H1 (cell line): Measurements from ENCODE around the gene TDRD9. TPM values are rescaled to one million over a fixed set of nuclear protein-coding genes. Genes with fewer than 3 reads are reported as not detected.
A peak's percentile ranks its signal among the peaks of the same experiment; 100 is the strongest.

Experiments
- CTCF ChIP-seq, 3 experiments: IDR thresholded peaks; 1 replicate in 2 of 3; 2 replicates in 1 of 3; pipeline versions ENCODE4 v1.5.1 to v1.6.1; 2011; ENCODE audit warnings: low read length in 3 of 3, mild to moderate bottlenecking in 3 of 3, inconsistent platforms in 2 of 3, low read depth in 1 of 3, moderate library complexity in 1 of 3; ENCODE audit not compliant: insufficient read depth in 1 of 3; ENCODE audit errors: control extremely low read depth in 1 of 3
- EP300 ChIP-seq, 2 experiments: IDR thresholded peaks; 1 replicate in 1 of 2; 2 replicates in 1 of 2; pipeline ENCODE4 v1.6.1; 2011 to 2012; ENCODE audit warnings: low read depth in 2 of 2, low read length in 2 of 2, mild to moderate bottlenecking in 2 of 2, borderline replicate concordance in 1 of 2, inconsistent platforms in 1 of 2, moderate library complexity in 1 of 2
- GTF2F1 ChIP-seq: IDR thresholded peaks from 2 replicates; pipeline ENCODE4 v1.6.1; 2012; ENCODE audit warnings: low read depth, low read length, improper control_type of control experiment, borderline replicate concordance
- RAD21 ChIP-seq, 2 experiments: IDR thresholded peaks in 1 of 2; conservative IDR thresholded peaks in 1 of 2; 2 replicates each; pipeline ENCODE4 v1.6.1; 2011; ENCODE audit warnings: low read depth in 2 of 2, low read length in 2 of 2, improper control_type of control experiment in 1 of 2, inconsistent platforms in 1 of 2, mild to moderate bottlenecking in 1 of 2, moderate library complexity in 1 of 2
- polyA plus RNA-seq, 7 experiments: library from polyadenylated mRNA; depleted of rRNA in 3 of 7; stranded (reverse) in 5 of 7; unstranded in 2 of 7; fragments of >200 nt in 5 of 7; fragments of 200-250 nt in 2 of 7; gene quantifications; 1 replicate in 5 of 7; 2 replicates in 1 of 7; 4 replicates in 1 of 7; pipeline versions ENCODE4 v1.2.1 to v1.2.3, GENCODE V29; 2011 to 2013; ENCODE audit warnings: missing spikeins in 2 of 7, mixed read lengths in 2 of 7
- total RNA-seq: library from RNA; stranded (reverse); fragmentation: NEBNext Ultra II Directional; extraction: Animal tissue kit (Norgen Biotek cat#: 25700); gene quantifications from 2 replicates; pipeline ENCODE4 v1.2.1, GENCODE V29; 2021

The TDRD9 gene
- total and polyA plus RNA-seq, 2 of the 8 experiments (the other 6 are each of a cell fraction or from before 2014, with no cell fraction given): not detected

GRCh38 chr14:104078031-104078455 lies 149.8 kb downstream of the TDRD9 start (continued):
- TF ChIP-seq CTCF (IDR thresholded peaks at IDR 0.05; ENCODE audit: control extremely low read depth in 1 of 3, insufficient read depth in 1 of 3, low read depth in 1 of 3, low read length in 3 of 3): peak; percentile 99 to 100 (median 100)
- no peak for TF ChIP-seq GTF2F1
- TF ChIP-seq EP300 (IDR thresholded peaks at IDR 0.05; ENCODE audit: borderline replicate concordance in 1 of 2, low read depth in 2 of 2, low read length in 2 of 2): peak in 1 of 2 experiments; percentile 28; a peak in 1 of 3 replicates
- peak; percentile 94 to 97 for TF ChIP-seq RAD21 (IDR thresholded peaks at IDR 0.05 in 1 of 2, conservative IDR thresholded peaks at IDR 0.05 in 1 of 2; ENCODE audit: low read depth in 2 of 2, low read length in 2 of 2)
